ENCODE data around the gene EPHA8. TPM values are rescaled to one million over a fixed set of nuclear protein-coding genes. Genes with fewer than 3 reads are reported as not detected.

EPHA8 gene
- total RNA-seq, 1 experiment from 2014 or later, result 3.8 TPM

GRCh38 chr1:22525646-22526045 lies 37.6 kb upstream of the EPHA8 start:
- Mint-ChIP-seq H3K9me3 (no peaks in the 10 kb centered on the region), H3K36me3 (peaks cover 22% of the 10 kb centered on the region), H3K4me1 (no peaks in the 10 kb centered on the region), H3K27ac (no peak overlapping the region), H3K27me3 (ENCODE audit: low read depth) (no peaks in the 10 kb centered on the region), H3K4me3 (no peak overlapping the region)
- no peak for DNase-seq (ENCODE audit: low spot score)
- ChIA-PET CTCF (interaction anchor here (0.7 to 3.9 kb wide), 2 partner anchors 116 kb away, joined by 4 to 68 read pairs; no protein-coding TSS in a partner anchor), POLR2A (interaction anchor here (0.8 kb wide), 1 partner anchor 75 kb away, joined by 3 read pairs; no protein-coding TSS in a partner anchor)
- no peak for ATAC-seq
- TF ChIP-seq GTF2I (CRISPR knock-in tag; conservative IDR thresholded peaks at IDR 0.05) (no peak), ZBTB43 (CRISPR knock-in tag; IDR thresholded peaks at IDR 0.05) (no peak), NR3C1 (CRISPR knock-in tag; conservative IDR thresholded peaks at IDR 0.05; ENCODE audit: low read depth) (no peak), ZNF121 (CRISPR knock-in tag; IDR thresholded peaks at IDR 0.05) (no peak), FOXJ3 (CRISPR knock-in tag; IDR thresholded peaks at IDR 0.05; ENCODE audit: borderline replicate concordance) (no peak), ATF6 (CRISPR knock-in tag; IDR thresholded peaks at IDR 0.05) (no peak), HMGA2 (CRISPR knock-in tag; IDR thresholded peaks at IDR 0.05) (no peak), CREB1 (CRISPR knock-in tag; IDR thresholded peaks at IDR 0.05) (no peak), MYBL2 (CRISPR knock-in tag; IDR thresholded peaks at IDR 0.05) (no peak), SMAD3 (CRISPR knock-in tag; IDR thresholded peaks at IDR 0.05; ENCODE audit: borderline replicate concordance) (no peak), NFE2L1 (CRISPR knock-in tag; IDR thresholded peaks at IDR 0.05) (no peak), NFATC4 (CRISPR knock-in tag; IDR thresholded peaks at IDR 0.05) (no peak), GRHL2 (CRISPR knock-in tag; IDR thresholded peaks at IDR 0.05; ENCODE audit: insufficient replicate concordance, severe bottlenecking) (no peak)
- TF ChIP-seq, protein P1, sequence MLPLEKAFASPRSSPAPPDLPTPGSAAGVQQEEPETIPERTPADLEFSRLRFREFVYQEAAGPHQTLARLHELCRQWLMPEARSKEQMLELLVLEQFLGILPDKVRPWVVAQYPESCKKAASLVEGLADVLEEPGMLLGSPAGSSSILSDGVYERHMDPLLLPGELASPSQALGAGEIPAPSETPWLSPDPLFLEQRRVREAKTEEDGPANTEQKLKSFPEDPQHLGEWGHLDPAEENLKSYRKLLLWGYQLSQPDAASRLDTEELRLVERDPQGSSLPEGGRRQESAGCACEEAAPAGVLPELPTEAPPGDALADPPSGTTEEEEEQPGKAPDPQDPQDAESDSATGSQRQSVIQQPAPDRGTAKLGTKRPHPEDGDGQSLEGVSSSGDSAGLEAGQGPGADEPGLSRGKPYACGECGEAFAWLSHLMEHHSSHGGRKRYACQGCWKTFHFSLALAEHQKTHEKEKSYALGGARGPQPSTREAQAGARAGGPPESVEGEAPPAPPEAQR (CRISPR knock-in tag; IDR thresholded peaks at IDR 0.05), result no peak
- TF ChIP-seq, protein P2, sequence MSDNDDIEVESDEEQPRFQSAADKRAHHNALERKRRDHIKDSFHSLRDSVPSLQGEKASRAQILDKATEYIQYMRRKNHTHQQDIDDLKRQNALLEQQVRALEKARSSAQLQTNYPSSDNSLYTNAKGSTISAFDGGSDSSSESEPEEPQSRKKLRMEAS (CRISPR knock-in tag; IDR thresholded peaks at IDR 0.05), result no peak

DNA sequence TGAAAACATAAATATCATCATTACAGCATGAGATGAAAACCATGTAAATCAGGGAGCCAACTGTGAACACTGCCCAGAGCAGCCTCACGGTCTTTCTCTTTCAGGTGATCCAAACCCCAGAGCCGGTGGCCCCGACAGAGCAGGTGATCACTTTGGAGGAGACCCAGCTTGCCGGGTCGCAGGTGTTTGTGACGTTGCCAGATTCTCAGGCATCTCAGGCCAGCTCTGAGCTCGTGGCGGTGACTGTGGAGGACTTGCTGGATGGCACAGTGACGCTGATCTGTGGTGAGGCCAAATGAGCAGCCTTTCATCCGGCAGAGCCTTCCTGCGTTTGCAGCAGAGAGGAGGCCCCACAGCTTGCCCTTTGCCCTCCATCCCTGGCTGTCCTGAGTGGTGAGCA lies 37.2 kb upstream of the EPHA8 start:
- H3K27ac Mint-ChIP-seq, result no peak overlapping the region
- H3K36me3 Mint-ChIP-seq, result peaks cover 21% of the 10 kb centered on the region
- no peaks in the 10 kb centered on the region for H3K4me1 Mint-ChIP-seq
- no peak overlapping the region for H3K4me3 Mint-ChIP-seq
- TF ChIP-seq, protein P3, sequence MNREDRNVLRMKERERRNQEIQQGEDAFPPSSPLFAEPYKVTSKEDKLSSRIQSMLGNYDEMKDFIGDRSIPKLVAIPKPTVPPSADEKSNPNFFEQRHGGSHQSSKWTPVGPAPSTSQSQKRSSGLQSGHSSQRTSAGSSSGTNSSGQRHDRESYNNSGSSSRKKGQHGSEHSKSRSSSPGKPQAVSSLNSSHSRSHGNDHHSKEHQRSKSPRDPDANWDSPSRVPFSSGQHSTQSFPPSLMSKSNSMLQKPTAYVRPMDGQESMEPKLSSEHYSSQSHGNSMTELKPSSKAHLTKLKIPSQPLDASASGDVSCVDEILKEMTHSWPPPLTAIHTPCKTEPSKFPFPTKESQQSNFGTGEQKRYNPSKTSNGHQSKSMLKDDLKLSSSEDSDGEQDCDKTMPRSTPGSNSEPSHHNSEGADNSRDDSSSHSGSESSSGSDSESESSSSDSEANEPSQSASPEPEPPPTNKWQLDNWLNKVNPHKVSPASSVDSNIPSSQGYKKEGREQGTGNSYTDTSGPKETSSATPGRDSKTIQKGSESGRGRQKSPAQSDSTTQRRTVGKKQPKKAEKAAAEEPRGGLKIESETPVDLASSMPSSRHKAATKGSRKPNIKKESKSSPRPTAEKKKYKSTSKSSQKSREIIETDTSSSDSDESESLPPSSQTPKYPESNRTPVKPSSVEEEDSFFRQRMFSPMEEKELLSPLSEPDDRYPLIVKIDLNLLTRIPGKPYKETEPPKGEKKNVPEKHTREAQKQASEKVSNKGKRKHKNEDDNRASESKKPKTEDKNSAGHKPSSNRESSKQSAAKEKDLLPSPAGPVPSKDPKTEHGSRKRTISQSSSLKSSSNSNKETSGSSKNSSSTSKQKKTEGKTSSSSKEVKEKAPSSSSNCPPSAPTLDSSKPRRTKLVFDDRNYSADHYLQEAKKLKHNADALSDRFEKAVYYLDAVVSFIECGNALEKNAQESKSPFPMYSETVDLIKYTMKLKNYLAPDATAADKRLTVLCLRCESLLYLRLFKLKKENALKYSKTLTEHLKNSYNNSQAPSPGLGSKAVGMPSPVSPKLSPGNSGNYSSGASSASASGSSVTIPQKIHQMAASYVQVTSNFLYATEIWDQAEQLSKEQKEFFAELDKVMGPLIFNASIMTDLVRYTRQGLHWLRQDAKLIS (CRISPR knock-in tag; IDR thresholded peaks at IDR 0.05; ENCODE audit: borderline replicate concordance), result no peak
- no peak for TF ChIP-seq SP1 (CRISPR knock-in tag; conservative IDR thresholded peaks at IDR 0.05)
- TF ChIP-seq KAT7 (CRISPR knock-in tag; IDR thresholded peaks at IDR 0.05; ENCODE audit: borderline replicate concordance), result no peak
- TF ChIP-seq SOX15 (CRISPR knock-in tag; IDR thresholded peaks at IDR 0.05), result no peak
- TF ChIP-seq NFE2L1 (CRISPR knock-in tag; IDR thresholded peaks at IDR 0.05), result no peak
- no peak for TF ChIP-seq ZBTB43 (CRISPR knock-in tag; IDR thresholded peaks at IDR 0.05)
- H3K9me3 Mint-ChIP-seq, result no peaks in the 10 kb centered on the region
- POLR2A ChIA-PET, result interaction anchor here (0.8 kb wide), 1 partner anchor 74 kb away, joined by 3 read pairs; no protein-coding TSS in a partner anchor
- CTCF ChIA-PET, result interaction anchor here (2.6 to 3.9 kb wide), 2 partner anchors 13 to 115 kb away, joined by 16 to 68 read pairs; no protein-coding TSS in a partner anchor
- DNase-seq (ENCODE audit: low spot score), result no peak
- ATAC-seq, result no peak
- H3K27me3 Mint-ChIP-seq (ENCODE audit: low read depth), result no peaks in the 10 kb centered on the region
